Neural cell (in vitro differentiated cells): ENCODE results near the gene SH3BP5L. TPM values are rescaled to one million over a fixed set of nuclear protein-coding genes. Genes with fewer than 3 reads are reported as not detected.

Experiments used
- H2AFZ ChIP-seq: fragments of 200-600, 300-800 bp; sonication (generic), shearing (Covaris generic); 2 replicates; pipeline ENCODE4 v1.6.0; 2014; ENCODE audit warnings: low read depth, mild to moderate bottlenecking, antibody characterized with exemption, low read length, moderate library complexity
- H3F3A ChIP-seq: fragments of 200-600 bp; shearing (Covaris generic); 2 replicates; pipeline ENCODE4 v1.6.1; 2016; ENCODE audit warnings: mild to moderate bottlenecking, moderate library complexity, mixed read lengths, antibody characterized with exemption, low read length; ENCODE audit not compliant: insufficient read depth, poor library complexity, severe bottlenecking
- H3K27ac ChIP-seq: fragments of 200-600, 300-800 bp; sonication (generic), shearing (Covaris generic); 2 replicates; pipeline ENCODE4 v1.5.1; 2014; ENCODE audit warnings: mild to moderate bottlenecking, low read length, moderate library complexity
- H3K27me3 ChIP-seq: fragments of 300-800, 200-600 bp; sonication (generic), shearing (Covaris generic); 2 replicates; pipeline ENCODE4 v1.6.0; 2014; ENCODE audit warnings: mild to moderate bottlenecking, low read depth, low read length, moderate library complexity; ENCODE audit not compliant: insufficient read depth
- H3K36me3 ChIP-seq: fragments of 300-800, 200-600 bp; sonication (generic), shearing (Covaris generic); 2 replicates; pipeline ENCODE4 v1.5.1; 2014; ENCODE audit warnings: mild to moderate bottlenecking, antibody characterized with exemption, low read length, moderate library complexity; ENCODE audit not compliant: insufficient read depth
- H3K4me2 ChIP-seq: fragments of 300-800, 200-600 bp; sonication (generic), shearing (Covaris generic); 2 replicates; pipeline ENCODE4 v1.6.0; 2014; ENCODE audit warnings: mild to moderate bottlenecking, low read length
- H3K4me3 ChIP-seq: fragments of 300-800, 200-600 bp; sonication (generic), shearing (Covaris generic); 2 replicates; pipeline ENCODE4 v1.5.1; 2014; ENCODE audit warnings: mild to moderate bottlenecking, low read length, moderate library complexity
- H3K79me2 ChIP-seq: fragments of 200-600 bp; shearing (Covaris generic); replicated peaks from 2 replicates; pipeline ENCODE4 v1.6.0; 2014; ENCODE audit warnings: mild to moderate bottlenecking, low read length, moderate library complexity; ENCODE audit not compliant: insufficient read depth
- H3K9ac ChIP-seq: fragments of 300-800, 200-600 bp; sonication (generic), shearing (Covaris generic); 2 replicates; pipeline ENCODE4 v1.6.1; 2016; ENCODE audit warnings: mild to moderate bottlenecking, low read length, mixed read lengths
- H3K9me2 ChIP-seq: fragments of 200-600 bp; shearing (Covaris generic); 2 replicates; pipeline ENCODE4 v1.6.1; 2016; ENCODE audit warnings: mild to moderate bottlenecking, low read length, mixed read lengths; ENCODE audit not compliant: insufficient read depth
- H3K9me3 ChIP-seq: fragments of 200-600, 300-800 bp; sonication (generic), shearing (Covaris generic); 2 replicates; pipeline ENCODE4 v1.6.1; 2016; ENCODE audit warnings: mild to moderate bottlenecking, mixed run types, low read length, moderate library complexity, mixed read lengths
- H4K20me1 ChIP-seq: fragments of 200-600 bp; shearing (Covaris generic); 2 replicates; pipeline ENCODE4 v1.6.1; 2016; ENCODE audit warnings: mild to moderate bottlenecking, mixed run types; ENCODE audit not compliant: insufficient read depth
- CTCF ChIP-seq: fragments of 450-650 bp; IDR thresholded peaks from 2 replicates; pipeline ENCODE4 v1.5.1; 2014; ENCODE audit warnings: antibody characterized with exemption, mild to moderate bottlenecking, moderate library complexity; ENCODE audit not compliant: poor library complexity, severe bottlenecking
- EP300 ChIP-seq: fragments of 450-650 bp; conservative IDR thresholded peaks from 2 replicates; pipeline ENCODE4 v1.6.1; 2014; ENCODE audit warnings: antibody characterized with exemption, mild to moderate bottlenecking, moderate library complexity; ENCODE audit not compliant: poor library complexity, severe bottlenecking
- EZH2 ChIP-seq: fragments of 200-600, 300-800 bp; shearing (Covaris generic), sonication (generic); IDR thresholded peaks from 2 replicates; pipeline ENCODE4 v1.6.1; 2014; ENCODE audit warnings: antibody characterized with exemption, low read length, borderline replicate concordance, mild to moderate bottlenecking; ENCODE audit not compliant: insufficient read depth, poor library complexity, severe bottlenecking
- MXI1 ChIP-seq: fragments of 450-650 bp; conservative IDR thresholded peaks from 2 replicates; pipeline ENCODE4 v1.6.1; 2014; ENCODE audit warnings: antibody characterized with exemption, mild to moderate bottlenecking; ENCODE audit not compliant: poor library complexity, severe bottlenecking
- POLR2AphosphoS5 ChIP-seq: IDR thresholded peaks from 2 replicates; pipeline ENCODE4 v1.6.1; 2012
- RAD21 ChIP-seq: fragments of 450-650 bp; conservative IDR thresholded peaks from 2 replicates; pipeline ENCODE4 v1.6.1; 2014; ENCODE audit warnings: antibody characterized with exemption, mild to moderate bottlenecking, moderate library complexity
- REST ChIP-seq: IDR thresholded peaks from 2 replicates; pipeline ENCODE4 v1.6.1; 2012; ENCODE audit warnings: borderline replicate concordance
- SMC3 ChIP-seq: fragments of 450-650 bp; conservative IDR thresholded peaks from 2 replicates; pipeline ENCODE4 v1.6.1; 2014; ENCODE audit warnings: antibody characterized with exemption, mild to moderate bottlenecking, moderate library complexity; ENCODE audit not compliant: poor library complexity
- TAF1 ChIP-seq: IDR thresholded peaks from 2 replicates; pipeline ENCODE4 v1.6.1; 2012; ENCODE audit warnings: low read depth
- polyA plus RNA-seq: library from polyadenylated mRNA; depleted of rRNA; stranded (reverse); fragments of >200 nt; gene quantifications from 2 replicates; pipeline ENCODE4 v1.2.3, GENCODE V29; 2014

Gene SH3BP5L
- polyA plus RNA-seq, 1 donor from 2014 or later: 38.6 TPM

- H3K4me2 ChIP-seq: no peak overlapping the region
- no peaks in the 10 kb centered on the region for H3K9me3 ChIP-seq
- no peaks in the 10 kb centered on the region for H3F3A ChIP-seq
- no peaks in the 10 kb centered on the region for H3K36me3 ChIP-seq
- H3K79me2 ChIP-seq: peaks cover 6% of the 10 kb centered on the region
- no peak overlapping the region for H3K4me3 ChIP-seq
- no peak overlapping the region for H2AFZ ChIP-seq
- no peak overlapping the region for H3K9ac ChIP-seq
- H3K9me2 ChIP-seq: no peaks in the 10 kb centered on the region
- H4K20me1 ChIP-seq: no peaks in the 10 kb centered on the region
- TF ChIP-seq EP300: no peak
- no peak for TF ChIP-seq POLR2AphosphoS5
- TF ChIP-seq CTCF: no peak
- no peak for TF ChIP-seq EZH2
- no peak for TF ChIP-seq TAF1
- TF ChIP-seq RAD21: no peak
- no peak for TF ChIP-seq REST
- no peak for TF ChIP-seq SMC3
- TF ChIP-seq MXI1: no peak
- H3K27ac ChIP-seq: no peak overlapping the region
- no peaks in the 10 kb centered on the region for H3K27me3 ChIP-seq
Measured at GRCh38 chr1:248815407-248816034, 10.2 kb downstream of the SH3BP5L start.

- Histone ChIP-seq H3K4me2 (no peak overlapping the region), H3K27me3 (no peaks in the 10 kb centered on the region), H3K9me3 (no peaks in the 10 kb centered on the region), H2AFZ (no peak overlapping the region), H3K9ac (no peak overlapping the region), H3K79me2 (no peaks in the 10 kb centered on the region), H3K36me3 (no peaks in the 10 kb centered on the region), H3K27ac (no peak overlapping the region), H3K9me2 (no peaks in the 10 kb centered on the region), H3F3A (no peaks in the 10 kb centered on the region), H4K20me1 (no peaks in the 10 kb centered on the region), H3K4me3 (no peak overlapping the region)
- no peak for TF ChIP-seq POLR2AphosphoS5
- TF ChIP-seq RAD21: no peak
- TF ChIP-seq CTCF: no peak
- TF ChIP-seq REST: no peak
- TF ChIP-seq TAF1: no peak
- no peak for TF ChIP-seq EZH2
- TF ChIP-seq EP300: no peak
- no peak for TF ChIP-seq SMC3
- TF ChIP-seq MXI1: no peak
Measured at GRCh38 chr1:248814351-248814750, 11.4 kb downstream of the SH3BP5L start.
